GM12878 (cell line): ENCODE results near the gene NT5DC3.

ENCODE experiments used
- BCLAF1 ChIP-seq: fragments of 450-650 bp; IDR thresholded peaks from 2 replicates; pipeline ENCODE4 v1.6.1; 2017; ENCODE audit warnings: antibody characterized with exemption, mild to moderate bottlenecking, moderate library complexity
- CHD4 ChIP-seq: fragments of 200-600 bp; sonication (generic); IDR thresholded peaks from 2 replicates; pipeline ENCODE4 v1.6.1; 2016; ENCODE audit warnings: mild to moderate bottlenecking
- CREB1 ChIP-seq: IDR thresholded peaks from 2 replicates; pipeline ENCODE4 v1.6.1; 2012; ENCODE audit warnings: low read depth, mild to moderate bottlenecking, inconsistent platforms
- DPF2 ChIP-seq: fragments of 450-650 bp; IDR thresholded peaks from 2 replicates; pipeline ENCODE4 v1.6.1; 2017; ENCODE audit warnings: mild to moderate bottlenecking
- EZH2 ChIP-seq: IDR thresholded peaks from 2 replicates; pipeline ENCODE4 v1.6.1; 2012; ENCODE audit warnings: low read depth, mild to moderate bottlenecking, control low read depth, inconsistent platforms, low read length, borderline replicate concordance; ENCODE audit not compliant: control insufficient read depth
- MAX ChIP-seq: IDR thresholded peaks from 2 replicates; pipeline ENCODE4 v1.6.1; 2012; ENCODE audit warnings: low read depth, low read length, improper control_type of control experiment
- MYC ChIP-seq: IDR thresholded peaks from 2 replicates; pipeline ENCODE4 v1.6.1; 2011; ENCODE audit warnings: mild to moderate bottlenecking, low read length, moderate library complexity, inconsistent platforms; ENCODE audit not compliant: insufficient read depth, insufficient replicate concordance, insufficient read length, severe bottlenecking
- NFIC ChIP-seq: IDR thresholded peaks from 2 replicates; pipeline ENCODE4 v1.6.1; 2012; ENCODE audit warnings: low read depth, mild to moderate bottlenecking, inconsistent platforms, low read length, moderate library complexity
- RAD21 ChIP-seq: IDR thresholded peaks from 2 replicates; pipeline ENCODE4 v1.6.1; 2011; ENCODE audit warnings: mild to moderate bottlenecking, low read depth, low read length, moderate library complexity; ENCODE audit not compliant: insufficient read depth
- YY1 ChIP-seq: IDR thresholded peaks from 2 replicates; pipeline ENCODE4 v1.6.1; 2011; ENCODE audit warnings: low read depth, mild to moderate bottlenecking, low read length
- ZNF274 ChIP-seq: IDR thresholded peaks from one replicate; pipeline ENCODE4 v1.8.0; 2011; ENCODE audit not compliant: insufficient read length, insufficient read depth
- TF ChIP-seq, protein P1 (sequence below), 3 experiments: IDR thresholded peaks in 2 of 3; conservative IDR thresholded peaks in 1 of 3; 2 replicates each; pipeline ENCODE4 v1.5.1; 2011; ENCODE audit warnings: low read depth in 3 of 3, low read length in 3 of 3, mild to moderate bottlenecking in 3 of 3, control low read depth in 2 of 3, moderate library complexity in 2 of 3, inconsistent platforms in 1 of 3, mixed read lengths in 1 of 3; ENCODE audit not compliant: control insufficient read depth in 2 of 3, insufficient read depth in 1 of 3; ENCODE audit errors: extremely low read depth in 1 of 3

DNA sequence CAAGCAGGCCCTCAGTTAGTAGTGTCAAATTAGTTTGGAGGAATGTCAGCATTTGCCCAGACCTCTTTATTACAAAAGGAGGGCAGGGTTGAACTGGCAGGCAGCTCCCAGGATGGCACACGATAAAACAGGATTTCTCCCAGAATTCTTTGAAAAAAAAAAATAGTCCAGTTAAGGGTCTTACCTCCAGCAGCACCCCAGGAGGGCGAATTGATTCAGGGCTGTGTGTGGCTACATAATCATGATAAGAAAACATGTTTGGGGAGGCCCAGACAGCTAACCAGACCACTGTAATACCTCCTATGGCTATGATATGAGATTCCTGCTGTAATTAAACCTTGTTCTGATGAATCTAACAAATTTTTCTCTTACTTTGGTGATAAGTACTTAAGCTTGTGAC is 38.8 kb upstream of the NT5DC3 start:
- TF ChIP-seq, protein P1, sequence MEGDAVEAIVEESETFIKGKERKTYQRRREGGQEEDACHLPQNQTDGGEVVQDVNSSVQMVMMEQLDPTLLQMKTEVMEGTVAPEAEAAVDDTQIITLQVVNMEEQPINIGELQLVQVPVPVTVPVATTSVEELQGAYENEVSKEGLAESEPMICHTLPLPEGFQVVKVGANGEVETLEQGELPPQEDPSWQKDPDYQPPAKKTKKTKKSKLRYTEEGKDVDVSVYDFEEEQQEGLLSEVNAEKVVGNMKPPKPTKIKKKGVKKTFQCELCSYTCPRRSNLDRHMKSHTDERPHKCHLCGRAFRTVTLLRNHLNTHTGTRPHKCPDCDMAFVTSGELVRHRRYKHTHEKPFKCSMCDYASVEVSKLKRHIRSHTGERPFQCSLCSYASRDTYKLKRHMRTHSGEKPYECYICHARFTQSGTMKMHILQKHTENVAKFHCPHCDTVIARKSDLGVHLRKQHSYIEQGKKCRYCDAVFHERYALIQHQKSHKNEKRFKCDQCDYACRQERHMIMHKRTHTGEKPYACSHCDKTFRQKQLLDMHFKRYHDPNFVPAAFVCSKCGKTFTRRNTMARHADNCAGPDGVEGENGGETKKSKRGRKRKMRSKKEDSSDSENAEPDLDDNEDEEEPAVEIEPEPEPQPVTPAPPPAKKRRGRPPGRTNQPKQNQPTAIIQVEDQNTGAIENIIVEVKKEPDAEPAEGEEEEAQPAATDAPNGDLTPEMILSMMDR (IDR thresholded peaks at IDR 0.05 in 2 of 3, conservative IDR thresholded peaks at IDR 0.05 in 1 of 3; ENCODE audit: control insufficient read depth in 2 of 3, extremely low read depth in 1 of 3, insufficient read depth in 1 of 3, low read depth in 3 of 3, low read length in 3 of 3), result no peak
- TF ChIP-seq BCLAF1, result no peak
- TF ChIP-seq CREB1, result no peak
- no peak for TF ChIP-seq YY1
- TF ChIP-seq EZH2, result no peak
- TF ChIP-seq CHD4, result no peak
- no peak for TF ChIP-seq MYC
- no peak for TF ChIP-seq DPF2
- TF ChIP-seq MAX, result no peak
- no peak for TF ChIP-seq NFIC
- TF ChIP-seq RAD21, result no peak
- no peak for TF ChIP-seq ZNF274
